ENCODE data around the gene UGT1A5. TPM values are rescaled to one million over a fixed set of nuclear protein-coding genes. Genes with fewer than 3 reads are reported as not detected.

Gene UGT1A5
- 0.24 TPM in 1 of 2 replicates, not detected in the other for total RNA-seq

GRCh38 chr2:233712611-233713261, at the start of gene UGT1A5:
Gene UGT1A5 (plus strand): TSS chr2:233712907. CDS start chr2:233712992, 85 bp downstream.

GRCh38 chr2:233671290-233672161, 41.2 kb upstream of the UGT1A5 start, which contains the start of gene UGT1A9:
Gene UGT1A9 (plus strand): TSS chr2:233671898. CDS start chr2:233671935, 37 bp downstream.

GRCh38 chr2:233681521-233682099, 31.1 kb upstream of the UGT1A5 start, which contains the start of gene UGT1A7:
Gene UGT1A7 (plus strand): TSS chr2:233681901. CDS start chr2:233681938, 37 bp downstream.

GRCh38 chr2:233692648-233693047, 20.1 kb upstream of the UGT1A5 start, which contains the start of gene UGT1A6:
Gene UGT1A6 (plus strand): TSS chr2:233692890. CDS start chr2:233693005, 115 bp downstream.

GRCh38 chr2:233718552-233718951, 5.8 kb downstream of the UGT1A5 start, which contains the start of gene UGT1A4:
Gene UGT1A4 (plus strand): TSS chr2:233718736. CDS start chr2:233718821, 85 bp downstream.

GRCh38 chr2:233728723-233729301, 16.1 kb downstream of the UGT1A5 start, which contains the start of gene UGT1A3:
Gene UGT1A3 (plus strand): TSS chr2:233729042. CDS start chr2:233729127, 85 bp downstream.

GRCh38 chr2:233760043-233760442, 47.3 kb downstream of the UGT1A5 start, which contains the start of gene UGT1A1:
Gene UGT1A1 (plus strand): TSS chr2:233760270. CDS start chr2:233760288, 18 bp downstream.

GRCh38 chr2:233778030-233778429, 65.3 kb downstream of the UGT1A5 start, which contains the start of gene MROH2A:
Gene MROH2A (plus strand): TSS chr2:233778330. CDS start chr2:233779359, 1,029 bp downstream.

Other genes with a start within 250 kb of the UGT1A5 start
- 17.6 and 23.9 TPM in 2 replicates for gene USP40, start 146.1 kb upstream of the UGT1A5 start, total RNA-seq
- under 0.01 and 0.43 TPM in 2 replicates for gene UGT1A8, start 95.3 kb upstream of the UGT1A5 start, total RNA-seq
- gene UGT1A10, start 76.5 kb upstream of the UGT1A5 start, total RNA-seq: not detected in 2 replicates
- gene UGT1A9, start 41.0 kb upstream of the UGT1A5 start, total RNA-seq: 21.4 TPM in 1 of 2 replicates, not detected in the other
- gene UGT1A7, start 31.0 kb upstream of the UGT1A5 start, total RNA-seq: 1.4 and 1.5 TPM in 2 replicates
- gene UGT1A6, start 20.0 kb upstream of the UGT1A5 start, total RNA-seq: 23.2 and 60.5 TPM in 2 replicates
- 0.24 and 1.3 TPM in 2 replicates for gene UGT1A4, start 5.8 kb downstream of the UGT1A5 start, total RNA-seq
- 0.24 TPM in 1 of 2 replicates, not detected in the other for gene UGT1A3, start 16.1 kb downstream of the UGT1A5 start, total RNA-seq
- gene UGT1A1, start 47.4 kb downstream of the UGT1A5 start, total RNA-seq: 0.48 and 1.1 TPM in 2 replicates
- not detected in 2 replicates for gene MROH2A, start 65.4 kb downstream of the UGT1A5 start, total RNA-seq
- 0.85 and 2.2 TPM in 2 replicates for gene HJURP, start 141.6 kb downstream of the UGT1A5 start, total RNA-seq
- 0.96 TPM in 1 of 2 replicates, not detected in the other for gene TRPM8, start 204.5 kb downstream of the UGT1A5 start, total RNA-seq